Uterus (tissue), 2 donors: ENCODE measurements around the gene DKK2.

Experiments used
- CTCF ChIP-seq, 4 experiments: fragments of 200-600 bp in 2 of 4; fragments of 450-650 bp in 2 of 4; sonication (generic) in 2 of 4; IDR thresholded peaks; one replicate each; pipeline ENCODE4 v1.5.1; 2016 to 2019; ENCODE audit warnings: antibody characterized with exemption in 4 of 4, mild to moderate bottlenecking in 2 of 4, moderate library complexity in 1 of 4
- POLR2A ChIP-seq, 2 donors: fragments of 450-650 bp; IDR thresholded peaks; one replicate each; pipeline ENCODE4 v1.6.1; 2016; ENCODE audit warnings: antibody characterized with exemption in 2 of 2, mild to moderate bottlenecking in 1 of 2, moderate library complexity in 1 of 2

GRCh38 chr4:106978046-106978774 is 57.9 kb downstream of the DKK2 start:
- TF ChIP-seq CTCF (IDR thresholded peaks at IDR 0.05), result no peak
- TF ChIP-seq POLR2A (IDR thresholded peaks at IDR 0.05), result no peak
